Measurements from ENCODE around the gene PSME3IP1.

DNA sequence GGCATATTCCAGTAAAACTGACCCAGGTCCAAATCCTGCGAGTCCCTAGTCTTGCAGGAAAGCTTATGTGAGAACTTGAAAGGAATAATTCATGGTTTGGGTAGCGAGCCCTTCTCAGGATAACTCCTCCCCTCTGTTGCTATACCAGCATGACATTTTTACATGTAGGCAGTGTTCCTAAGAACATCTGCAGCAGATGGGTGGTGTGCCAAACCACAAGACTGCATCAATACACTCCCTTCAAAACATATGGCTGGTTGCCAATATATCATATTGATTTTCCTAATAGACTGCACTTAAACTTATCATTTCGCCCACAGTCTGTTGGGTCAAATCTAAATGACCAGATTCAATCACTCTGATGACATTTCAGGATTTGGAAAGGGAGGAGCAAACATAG is 19.9 kb downstream of the PSME3IP1 start:
- TF ChIP-seq, protein P1, sequence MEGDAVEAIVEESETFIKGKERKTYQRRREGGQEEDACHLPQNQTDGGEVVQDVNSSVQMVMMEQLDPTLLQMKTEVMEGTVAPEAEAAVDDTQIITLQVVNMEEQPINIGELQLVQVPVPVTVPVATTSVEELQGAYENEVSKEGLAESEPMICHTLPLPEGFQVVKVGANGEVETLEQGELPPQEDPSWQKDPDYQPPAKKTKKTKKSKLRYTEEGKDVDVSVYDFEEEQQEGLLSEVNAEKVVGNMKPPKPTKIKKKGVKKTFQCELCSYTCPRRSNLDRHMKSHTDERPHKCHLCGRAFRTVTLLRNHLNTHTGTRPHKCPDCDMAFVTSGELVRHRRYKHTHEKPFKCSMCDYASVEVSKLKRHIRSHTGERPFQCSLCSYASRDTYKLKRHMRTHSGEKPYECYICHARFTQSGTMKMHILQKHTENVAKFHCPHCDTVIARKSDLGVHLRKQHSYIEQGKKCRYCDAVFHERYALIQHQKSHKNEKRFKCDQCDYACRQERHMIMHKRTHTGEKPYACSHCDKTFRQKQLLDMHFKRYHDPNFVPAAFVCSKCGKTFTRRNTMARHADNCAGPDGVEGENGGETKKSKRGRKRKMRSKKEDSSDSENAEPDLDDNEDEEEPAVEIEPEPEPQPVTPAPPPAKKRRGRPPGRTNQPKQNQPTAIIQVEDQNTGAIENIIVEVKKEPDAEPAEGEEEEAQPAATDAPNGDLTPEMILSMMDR (IDR thresholded peaks at IDR 0.05): no peak
- TF ChIP-seq FOSL2 (IDR thresholded peaks at IDR 0.05; ENCODE audit: borderline replicate concordance, low read depth) (no peak), RXRA (IDR thresholded peaks at IDR 0.05; ENCODE audit: borderline replicate concordance, low read depth) (no peak)
- TF ChIP-seq, protein P2, sequence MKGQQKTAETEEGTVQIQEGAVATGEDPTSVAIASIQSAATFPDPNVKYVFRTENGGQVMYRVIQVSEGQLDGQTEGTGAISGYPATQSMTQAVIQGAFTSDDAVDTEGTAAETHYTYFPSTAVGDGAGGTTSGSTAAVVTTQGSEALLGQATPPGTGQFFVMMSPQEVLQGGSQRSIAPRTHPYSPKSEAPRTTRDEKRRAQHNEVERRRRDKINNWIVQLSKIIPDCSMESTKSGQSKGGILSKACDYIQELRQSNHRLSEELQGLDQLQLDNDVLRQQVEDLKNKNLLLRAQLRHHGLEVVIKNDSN (IDR thresholded peaks at IDR 0.05; ENCODE audit: borderline replicate concordance, low read depth): no peak
